HepG2 (cell line): ENCODE data around the gene SLC25A45. TPM values are rescaled to one million over a fixed set of nuclear protein-coding genes. Genes with fewer than 3 reads are reported as not detected.

Experiments
- ATAD3A ChIP-seq: sonication (generic); formaldehyde crosslinking; IDR thresholded peaks from 2 replicates; pipeline ENCODE4 v1.4.0; 2020; ENCODE audit warnings: missing genetic modification reagents
- FOXO4 ChIP-seq: sonication (generic); formaldehyde crosslinking; conservative IDR thresholded peaks from 2 replicates; pipeline ENCODE4 v1.8.1; 2023; ENCODE audit warnings: missing genetic modification reagents
- HMGXB4 ChIP-seq, 2 experiments: sonication (generic) in 1 of 2; formaldehyde crosslinking in 1 of 2; IDR thresholded peaks; 2 replicates each; pipeline versions ENCODE4 v1.4.0 to v1.6.1; 2018 to 2020; ENCODE audit warnings: missing genetic modification reagents in 2 of 2, borderline replicate concordance in 1 of 2, low read depth in 1 of 2, mild to moderate bottlenecking in 1 of 2, missing biosample characterization in 1 of 2
- KDM5B ChIP-seq: sonication (generic); formaldehyde crosslinking; IDR thresholded peaks from 2 replicates; pipeline ENCODE4 v1.4.0; 2020; ENCODE audit warnings: missing genetic modification reagents, mild to moderate bottlenecking, borderline replicate concordance
- NFE2 ChIP-seq: sonication (generic); formaldehyde crosslinking; IDR thresholded peaks from 2 replicates; pipeline ENCODE4 v1.4.0; 2020; ENCODE audit warnings: missing genetic modification reagents
- PAF1 ChIP-seq: IDR thresholded peaks from 2 replicates; pipeline ENCODE4 v1.6.1; 2016; ENCODE audit warnings: missing genetic modification reagents, missing compliant biosample characterization
- PITX1 ChIP-seq: sonication (generic); formaldehyde crosslinking; IDR thresholded peaks from 2 replicates; pipeline ENCODE4 v1.5.1; 2020; ENCODE audit warnings: mild to moderate bottlenecking, missing genetic modification reagents
- TFAP4 ChIP-seq: sonication (generic); IDR thresholded peaks from 2 replicates; pipeline ENCODE4 v1.6.1; 2016; ENCODE audit warnings: low read depth, borderline replicate concordance
- YEATS2 ChIP-seq: sonication (generic); formaldehyde crosslinking; IDR thresholded peaks from 2 replicates; pipeline ENCODE4 v1.4.0; 2020; ENCODE audit warnings: missing genetic modification reagents, borderline replicate concordance
- ZBTB34 ChIP-seq: sonication (generic); formaldehyde crosslinking; IDR thresholded peaks from 2 replicates; pipeline ENCODE4 v1.8.0; 2022; ENCODE audit warnings: mild to moderate bottlenecking, missing genetic modification reagents
- ZFP82 ChIP-seq: sonication (generic); formaldehyde crosslinking; IDR thresholded peaks from 2 replicates; pipeline ENCODE4 v1.5.1; 2020; ENCODE audit warnings: mild to moderate bottlenecking, missing genetic modification reagents, borderline replicate concordance
- ZFP91 ChIP-seq: sonication (generic); formaldehyde crosslinking; IDR thresholded peaks from 2 replicates; pipeline ENCODE4 v1.9.0; 2022; ENCODE audit warnings: missing genetic modification reagents, mild to moderate bottlenecking, borderline replicate concordance
- ZNF343 ChIP-seq: sonication (generic); formaldehyde crosslinking; IDR thresholded peaks from 2 replicates; pipeline ENCODE4 v1.4.0; 2020; ENCODE audit warnings: mild to moderate bottlenecking, missing genetic modification reagents
- ZNF619 ChIP-seq: sonication (generic); formaldehyde crosslinking; IDR thresholded peaks from 2 replicates; pipeline ENCODE4 v1.4.0; 2020; ENCODE audit warnings: mild to moderate bottlenecking, missing genetic modification reagents
- ZNF775 ChIP-seq: sonication (generic); formaldehyde crosslinking; IDR thresholded peaks from 2 replicates; pipeline ENCODE4 v1.4.0; 2020; ENCODE audit warnings: missing genetic modification reagents, mild to moderate bottlenecking, moderate library complexity, borderline replicate concordance
- polyA plus RNA-seq, 8 experiments: library from polyadenylated mRNA; depleted of rRNA in 3 of 8; stranded (reverse) in 7 of 8; unstranded in 1 of 8; fragments of >200 nt; fragmentation: Illumina TruSeq in 4 of 8; extraction: Trizol in 4 of 8; gene quantifications; 2 replicates each; pipeline versions ENCODE4 v1.2.1 to v1.2.3, GENCODE V29; 2011 to 2016; ENCODE audit warnings: low read depth in 4 of 8, missing spikeins in 1 of 8, mixed read lengths in 1 of 8; ENCODE audit not compliant: insufficient read depth in 1 of 8
- total RNA-seq, 5 experiments: library from RNA; depleted of rRNA; stranded (reverse); fragments of >200 nt; fragmentation: Illumina TruSeq; extraction: Trizol; gene quantifications; 2 replicates each; pipeline ENCODE4 v1.2.3, GENCODE V29; 2016; ENCODE audit warnings: low read depth in 1 of 5
- TF ChIP-seq, protein P1 (sequence below): sonication (generic); formaldehyde crosslinking; IDR thresholded peaks from 2 replicates; pipeline ENCODE4 v1.8.1; 2023; ENCODE audit warnings: mild to moderate bottlenecking, missing genetic modification reagents
- TF ChIP-seq, protein P2 (sequence below): sonication (generic); formaldehyde crosslinking; IDR thresholded peaks from 2 replicates; pipeline ENCODE4 v1.8.0; 2022; ENCODE audit warnings: missing genetic modification reagents, mild to moderate bottlenecking, moderate library complexity, borderline replicate concordance

The SLC25A45 gene
- total and polyA plus RNA-seq, 2 of the 13 experiments (the other 11 are each of a cell fraction or from before 2014, with no cell fraction given), result 1.2 to 3.4 TPM

DNA sequence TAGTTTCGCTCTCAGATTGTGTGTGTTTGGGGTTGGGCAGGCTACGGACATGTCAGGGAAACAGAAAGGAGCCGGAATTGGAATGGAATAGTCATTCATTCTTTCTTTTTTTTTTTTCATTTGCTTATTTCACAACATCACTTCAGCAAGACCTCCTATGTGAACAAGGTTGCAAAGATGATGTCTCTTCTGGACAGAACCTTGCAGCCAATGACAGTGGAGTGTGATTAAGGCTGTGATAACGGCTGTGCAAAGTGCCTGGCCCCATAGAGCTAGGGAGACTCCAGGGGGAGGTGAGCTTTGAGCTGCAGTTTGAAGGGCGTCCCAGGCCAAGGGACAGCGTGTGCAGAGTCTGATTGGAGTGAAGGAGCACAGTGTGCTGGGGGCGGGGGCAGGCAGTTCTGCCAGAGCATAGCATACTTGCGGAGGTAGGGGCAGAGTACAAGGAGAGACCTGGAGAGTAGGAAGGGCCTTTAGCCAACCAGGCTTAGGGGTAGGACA, 24.5 kb downstream of the SLC25A45 start (continued):
- no peak; the same call in 1 of the 2 replicates for TF ChIP-seq KDM5B (CRISPR knock-in tag)
- no peak; a peak in 1 of 4 replicates for TF ChIP-seq HMGXB4 (CRISPR knock-in tag; IDR thresholded peaks at IDR 0.05; ENCODE audit: borderline replicate concordance in 1 of 2, low read depth in 1 of 2)
- no peak for TF ChIP-seq ZFP82 (CRISPR knock-in tag)
- TF ChIP-seq, protein P1, sequence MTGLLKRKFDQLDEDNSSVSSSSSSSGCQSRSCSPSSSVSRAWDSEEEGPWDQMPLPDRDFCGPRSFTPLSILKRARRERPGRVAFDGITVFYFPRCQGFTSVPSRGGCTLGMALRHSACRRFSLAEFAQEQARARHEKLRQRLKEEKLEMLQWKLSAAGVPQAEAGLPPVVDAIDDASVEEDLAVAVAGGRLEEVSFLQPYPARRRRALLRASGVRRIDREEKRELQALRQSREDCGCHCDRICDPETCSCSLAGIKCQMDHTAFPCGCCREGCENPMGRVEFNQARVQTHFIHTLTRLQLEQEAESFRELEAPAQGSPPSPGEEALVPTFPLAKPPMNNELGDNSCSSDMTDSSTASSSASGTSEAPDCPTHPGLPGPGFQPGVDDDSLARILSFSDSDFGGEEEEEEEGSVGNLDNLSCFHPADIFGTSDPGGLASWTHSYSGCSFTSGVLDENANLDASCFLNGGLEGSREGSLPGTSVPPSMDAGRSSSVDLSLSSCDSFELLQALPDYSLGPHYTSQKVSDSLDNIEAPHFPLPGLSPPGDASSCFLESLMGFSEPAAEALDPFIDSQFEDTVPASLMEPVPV (CRISPR knock-in tag), result 0 out of 2 replicates have a peak, but pooled peaks have one; percentile 43
- no peak for TF ChIP-seq FOXO4
- no peak for TF ChIP-seq ZNF343 (CRISPR knock-in tag)
- no peak; the same call in 1 of the 2 replicates for TF ChIP-seq YEATS2 (CRISPR knock-in tag)
- TF ChIP-seq, protein P2, sequence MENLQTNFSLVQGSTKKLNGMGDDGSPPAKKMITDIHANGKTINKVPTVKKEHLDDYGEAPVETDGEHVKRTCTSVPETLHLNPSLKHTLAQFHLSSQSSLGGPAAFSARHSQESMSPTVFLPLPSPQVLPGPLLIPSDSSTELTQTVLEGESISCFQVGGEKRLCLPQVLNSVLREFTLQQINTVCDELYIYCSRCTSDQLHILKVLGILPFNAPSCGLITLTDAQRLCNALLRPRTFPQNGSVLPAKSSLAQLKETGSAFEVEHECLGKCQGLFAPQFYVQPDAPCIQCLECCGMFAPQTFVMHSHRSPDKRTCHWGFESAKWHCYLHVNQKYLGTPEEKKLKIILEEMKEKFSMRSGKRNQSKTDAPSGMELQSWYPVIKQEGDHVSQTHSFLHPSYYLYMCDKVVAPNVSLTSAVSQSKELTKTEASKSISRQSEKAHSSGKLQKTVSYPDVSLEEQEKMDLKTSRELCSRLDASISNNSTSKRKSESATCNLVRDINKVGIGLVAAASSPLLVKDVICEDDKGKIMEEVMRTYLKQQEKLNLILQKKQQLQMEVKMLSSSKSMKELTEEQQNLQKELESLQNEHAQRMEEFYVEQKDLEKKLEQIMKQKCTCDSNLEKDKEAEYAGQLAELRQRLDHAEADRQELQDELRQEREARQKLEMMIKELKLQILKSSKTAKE (CRISPR knock-in tag), result no peak
- TF ChIP-seq ZFP91, result peak; percentile 74
- no peak for TF ChIP-seq ZNF619 (CRISPR knock-in tag)
- TF ChIP-seq ZBTB34 (CRISPR knock-in tag), result peak; percentile 44; the same call in 1 of the 2 replicates
- TF ChIP-seq ZNF775, result no peak
- no peak; the same call in 1 of the 2 replicates for TF ChIP-seq PITX1 (CRISPR knock-in tag)
- TF ChIP-seq TFAP4, result no peak
- no peak for TF ChIP-seq ATAD3A (CRISPR knock-in tag)
- TF ChIP-seq PAF1 (CRISPR knock-in tag), result no peak
- no peak for TF ChIP-seq NFE2
